ENCODE results near the gene CNTNAP1.

Gene CNTNAP1

DNA sequence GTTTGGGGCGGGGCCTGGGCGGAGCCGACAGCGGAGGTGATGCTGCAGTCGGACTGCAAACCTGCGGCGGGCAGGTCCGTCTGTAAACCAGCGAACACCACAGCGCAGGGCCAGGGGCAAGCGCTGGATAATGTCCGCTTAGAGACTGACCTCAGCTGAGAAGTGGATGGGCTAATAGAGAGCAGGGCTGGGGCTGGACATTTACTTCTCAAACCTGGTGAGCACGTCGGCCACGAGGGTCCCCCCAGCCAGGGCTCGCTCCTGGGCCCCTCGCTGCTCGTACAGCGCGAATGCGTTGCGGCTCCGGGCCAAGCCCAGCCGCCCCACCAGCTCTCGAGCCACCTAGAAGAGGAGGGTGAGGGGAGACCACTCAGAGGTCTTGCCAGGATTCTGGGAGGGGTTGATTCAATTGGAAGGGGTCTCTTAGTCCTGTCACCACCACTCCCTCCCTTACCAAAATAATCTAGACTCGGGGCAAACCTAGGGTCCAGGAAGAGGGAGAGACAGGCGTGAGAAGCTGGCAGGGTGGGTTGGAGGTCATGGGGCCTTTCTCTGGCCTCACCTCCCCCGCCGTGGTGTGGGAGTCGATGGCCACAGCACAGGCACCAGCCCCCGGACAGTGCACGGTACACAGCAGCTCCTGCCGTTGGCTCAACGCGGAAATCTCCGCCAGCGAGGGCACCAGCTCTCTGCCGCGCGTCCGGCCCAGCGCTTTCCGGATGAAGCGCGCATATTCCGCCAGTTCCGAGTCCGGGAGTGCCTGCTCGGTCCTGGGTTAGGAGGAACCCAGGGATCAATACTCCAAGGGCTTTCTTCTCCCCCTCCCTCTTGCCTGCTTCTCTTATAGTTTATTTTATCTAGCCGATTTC lies 11.3 kb upstream of the CNTNAP1 start:
- no peak for TF ChIP-seq EZH2phosphoT487 (IDR thresholded peaks at IDR 0.05; ENCODE audit: borderline replicate concordance)
- TF ChIP-seq, protein P1, sequence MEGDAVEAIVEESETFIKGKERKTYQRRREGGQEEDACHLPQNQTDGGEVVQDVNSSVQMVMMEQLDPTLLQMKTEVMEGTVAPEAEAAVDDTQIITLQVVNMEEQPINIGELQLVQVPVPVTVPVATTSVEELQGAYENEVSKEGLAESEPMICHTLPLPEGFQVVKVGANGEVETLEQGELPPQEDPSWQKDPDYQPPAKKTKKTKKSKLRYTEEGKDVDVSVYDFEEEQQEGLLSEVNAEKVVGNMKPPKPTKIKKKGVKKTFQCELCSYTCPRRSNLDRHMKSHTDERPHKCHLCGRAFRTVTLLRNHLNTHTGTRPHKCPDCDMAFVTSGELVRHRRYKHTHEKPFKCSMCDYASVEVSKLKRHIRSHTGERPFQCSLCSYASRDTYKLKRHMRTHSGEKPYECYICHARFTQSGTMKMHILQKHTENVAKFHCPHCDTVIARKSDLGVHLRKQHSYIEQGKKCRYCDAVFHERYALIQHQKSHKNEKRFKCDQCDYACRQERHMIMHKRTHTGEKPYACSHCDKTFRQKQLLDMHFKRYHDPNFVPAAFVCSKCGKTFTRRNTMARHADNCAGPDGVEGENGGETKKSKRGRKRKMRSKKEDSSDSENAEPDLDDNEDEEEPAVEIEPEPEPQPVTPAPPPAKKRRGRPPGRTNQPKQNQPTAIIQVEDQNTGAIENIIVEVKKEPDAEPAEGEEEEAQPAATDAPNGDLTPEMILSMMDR (conservative IDR thresholded peaks at IDR 0.05; ENCODE audit: low read length), result no peak
- H3K9ac ChIP-seq (ENCODE audit: low read depth, low read length, poor library complexity, severe bottlenecking), result no peak overlapping the region
- H3F3A ChIP-seq (ENCODE audit: low read depth), result no peaks in the 10 kb centered on the region
- no peak overlapping the region for H3K4me2 ChIP-seq (ENCODE audit: low read depth, low read length, poor library complexity, severe bottlenecking)
- H2AFZ ChIP-seq (ENCODE audit: low read length), result no peak overlapping the region
- H3K4me3 ChIP-seq (ENCODE audit: low read length, poor library complexity, severe bottlenecking), result no peak overlapping the region
- no peaks in the 10 kb centered on the region for H3K36me3 ChIP-seq (ENCODE audit: insufficient read depth, low read length)
- H3K9me3 ChIP-seq (ENCODE audit: insufficient read depth, low read depth, low read length), result no peaks in the 10 kb centered on the region
- no peaks in the 10 kb centered on the region for H3K79me2 ChIP-seq (ENCODE audit: insufficient read depth, low read length)
- no peaks in the 10 kb centered on the region for H3K27me3 ChIP-seq (ENCODE audit: insufficient read depth, low read length, poor library complexity, severe bottlenecking)
- peaks cover 9% of the 10 kb centered on the region for H4K20me1 ChIP-seq (ENCODE audit: insufficient read depth, low read length, poor library complexity, severe bottlenecking)
- H3K9me2 ChIP-seq (replicated peaks; ENCODE audit: low read depth, low read length), result no peaks in the 10 kb centered on the region
- H3K4me1 ChIP-seq (ENCODE audit: insufficient read depth, low read length, poor library complexity, severe bottlenecking), result peaks cover 7% of the 10 kb centered on the region

DNA sequence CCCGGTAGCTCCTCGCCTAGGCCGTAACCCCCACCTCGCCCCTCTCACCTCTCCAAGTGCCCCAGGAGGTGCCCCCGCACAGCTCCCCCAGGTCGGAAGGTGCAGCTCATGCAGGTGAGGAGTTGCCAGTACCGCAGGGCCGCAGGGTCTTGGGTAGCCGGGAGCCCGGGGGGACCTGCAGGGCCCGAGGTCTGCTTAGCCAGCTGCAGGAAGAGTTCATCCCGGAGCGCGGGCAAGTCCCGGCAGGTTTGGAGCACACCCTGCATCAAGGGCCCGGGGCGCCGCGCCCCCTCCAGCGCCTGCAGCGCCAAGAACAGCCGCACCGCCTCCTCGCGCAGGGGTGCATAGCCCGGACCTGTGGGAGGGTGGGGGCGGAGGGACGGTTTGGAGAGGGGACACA lies 10.3 kb upstream of the CNTNAP1 start:
- Histone ChIP-seq H3K4me3 (ENCODE audit: low read length, poor library complexity, severe bottlenecking) (no peak overlapping the region), H3K9ac (ENCODE audit: low read depth, low read length, poor library complexity, severe bottlenecking) (no peak overlapping the region), H3K9me3 (ENCODE audit: insufficient read depth, low read depth, low read length) (no peaks in the 10 kb centered on the region), H2AFZ (ENCODE audit: low read length) (no peak overlapping the region), H3K79me2 (ENCODE audit: insufficient read depth, low read length) (no peaks in the 10 kb centered on the region), H3K36me3 (ENCODE audit: insufficient read depth, low read length) (no peaks in the 10 kb centered on the region), H3K9me2 (replicated peaks; ENCODE audit: low read depth, low read length) (no peaks in the 10 kb centered on the region), H4K20me1 (ENCODE audit: insufficient read depth, low read length, poor library complexity, severe bottlenecking) (peaks cover 10% of the 10 kb centered on the region), H3K27me3 (ENCODE audit: insufficient read depth, low read length, poor library complexity, severe bottlenecking) (no peaks in the 10 kb centered on the region), H3K4me2 (ENCODE audit: low read depth, low read length, poor library complexity, severe bottlenecking) (no peak overlapping the region), H3F3A (ENCODE audit: low read depth) (no peaks in the 10 kb centered on the region), H3K4me1 (ENCODE audit: insufficient read depth, low read length, poor library complexity, severe bottlenecking) (peaks cover 11% of the 10 kb centered on the region)
- TF ChIP-seq EZH2phosphoT487 (IDR thresholded peaks at IDR 0.05; ENCODE audit: borderline replicate concordance), result no peak
- TF ChIP-seq, protein P1 (conservative IDR thresholded peaks at IDR 0.05; ENCODE audit: low read length), result no peak

DNA sequence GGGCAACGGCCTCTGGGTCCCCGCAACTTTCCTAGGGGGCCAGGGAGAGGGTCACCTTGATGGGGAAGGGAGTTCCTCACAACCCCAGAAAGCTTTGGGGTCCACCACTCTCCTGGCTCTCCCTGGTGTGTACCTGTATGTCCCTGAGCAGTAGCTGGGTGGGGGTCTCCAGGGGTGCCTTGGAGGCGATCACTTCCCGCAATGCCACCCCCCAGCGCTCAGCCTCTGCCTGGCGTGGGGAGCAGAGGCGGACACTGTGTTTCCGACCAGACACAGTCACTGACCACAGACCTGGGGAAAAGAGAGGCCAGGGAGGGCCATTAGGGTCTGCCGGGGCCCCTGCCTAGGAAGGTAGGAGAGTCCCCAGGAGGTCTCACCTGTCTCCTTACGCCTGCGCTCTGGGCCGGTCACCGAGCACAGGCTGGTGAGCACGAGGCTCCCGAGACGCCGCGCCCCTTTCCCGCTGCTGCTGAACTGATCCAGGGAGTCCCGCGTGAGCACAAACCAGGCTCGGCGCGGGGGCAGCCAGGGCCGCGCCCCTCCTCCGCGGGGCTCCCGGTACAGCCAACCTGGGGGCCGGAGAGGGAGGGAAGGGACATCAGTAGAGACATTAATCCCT lies 9.0 kb upstream of the CNTNAP1 start:
- H3K9me2 ChIP-seq (replicated peaks; ENCODE audit: low read depth, low read length), result no peaks in the 10 kb centered on the region
- no peak overlapping the region for H2AFZ ChIP-seq (ENCODE audit: low read length)
- TF ChIP-seq, protein P1 (conservative IDR thresholded peaks at IDR 0.05; ENCODE audit: low read length), result no peak
- TF ChIP-seq EZH2phosphoT487 (IDR thresholded peaks at IDR 0.05; ENCODE audit: borderline replicate concordance), result no peak
- H3K4me2 ChIP-seq (ENCODE audit: low read depth, low read length, poor library complexity, severe bottlenecking), result no peak overlapping the region
- H3K9ac ChIP-seq (ENCODE audit: low read depth, low read length, poor library complexity, severe bottlenecking), result no peak overlapping the region
- H3K4me1 ChIP-seq (ENCODE audit: insufficient read depth, low read length, poor library complexity, severe bottlenecking), result peaks cover 18% of the 10 kb centered on the region
- H3K79me2 ChIP-seq (ENCODE audit: insufficient read depth, low read length), result no peaks in the 10 kb centered on the region
- H3K4me3 ChIP-seq (ENCODE audit: low read length, poor library complexity, severe bottlenecking), result no peak overlapping the region
- no peaks in the 10 kb centered on the region for H3K9me3 ChIP-seq (ENCODE audit: insufficient read depth, low read depth, low read length)
- peaks cover 10% of the 10 kb centered on the region for H4K20me1 ChIP-seq (ENCODE audit: insufficient read depth, low read length, poor library complexity, severe bottlenecking)
- H3K27me3 ChIP-seq (ENCODE audit: insufficient read depth, low read length, poor library complexity, severe bottlenecking), result no peaks in the 10 kb centered on the region
- H3F3A ChIP-seq (ENCODE audit: low read depth), result 0 out of 2 replicates have a peak, but pooled peaks cover 1% of the 10 kb centered on the region
- no peaks in the 10 kb centered on the region for H3K36me3 ChIP-seq (ENCODE audit: insufficient read depth, low read length)
